SK-N-MC (cell line): Measurements from ENCODE around the gene TRPV6.

Experiments
- DNase-seq: peaks from one replicate; pipeline ENCODE4 v3.0.0-alpha.2; 2011; ENCODE audit warnings: low read depth, low spot score
- H3K27ac ChIP-seq: fragments of 200-600 bp; sonication (generic); 2 replicates; pipeline ENCODE4 v1.5.1; 2016; ENCODE audit warnings: mixed run types
- H3K36me3 ChIP-seq: fragments of 200-600 bp; sonication (generic); 2 replicates; pipeline ENCODE4 v1.6.1; 2017; ENCODE audit warnings: antibody characterized with exemption, low read length, mixed read lengths; ENCODE audit not compliant: insufficient read depth
- H3K4me3 ChIP-seq: fragments of 200-600 bp; sonication (generic); 2 replicates; pipeline ENCODE4 v1.5.1; 2016
- H3K9ac ChIP-seq: fragments of 200-600 bp; sonication (generic); 2 replicates; pipeline ENCODE4 v1.8.0; 2017; ENCODE audit warnings: mixed run types, mixed read lengths; ENCODE audit not compliant: insufficient read length
- H3K9me3 ChIP-seq: fragments of 200-600 bp; sonication (generic); 2 replicates; pipeline ENCODE4 v1.6.1; 2017; ENCODE audit warnings: low read depth, mild to moderate bottlenecking, antibody characterized with exemption, low read length, moderate library complexity, mixed read lengths
- EZH2 ChIP-seq: fragments of 200-600 bp; sonication (generic); IDR thresholded peaks from one replicate; pipeline ENCODE4 v1.6.1; 2017; ENCODE audit warnings: antibody characterized with exemption
- FOXP2 ChIP-seq: optimal IDR thresholded peaks from 2 replicates; pipeline ENCODE3; 2011; ENCODE audit warnings: mild to moderate bottlenecking, moderate library complexity; ENCODE audit not compliant: insufficient read depth; ENCODE audit errors: extremely low read length, control extremely low read depth
- POLR2AphosphoS5 ChIP-seq: IDR thresholded peaks from 2 replicates; pipeline ENCODE4 v1.6.1; 2012; ENCODE audit warnings: mild to moderate bottlenecking, low read depth, low read length, borderline replicate concordance

The TRPV6 gene

DNA sequence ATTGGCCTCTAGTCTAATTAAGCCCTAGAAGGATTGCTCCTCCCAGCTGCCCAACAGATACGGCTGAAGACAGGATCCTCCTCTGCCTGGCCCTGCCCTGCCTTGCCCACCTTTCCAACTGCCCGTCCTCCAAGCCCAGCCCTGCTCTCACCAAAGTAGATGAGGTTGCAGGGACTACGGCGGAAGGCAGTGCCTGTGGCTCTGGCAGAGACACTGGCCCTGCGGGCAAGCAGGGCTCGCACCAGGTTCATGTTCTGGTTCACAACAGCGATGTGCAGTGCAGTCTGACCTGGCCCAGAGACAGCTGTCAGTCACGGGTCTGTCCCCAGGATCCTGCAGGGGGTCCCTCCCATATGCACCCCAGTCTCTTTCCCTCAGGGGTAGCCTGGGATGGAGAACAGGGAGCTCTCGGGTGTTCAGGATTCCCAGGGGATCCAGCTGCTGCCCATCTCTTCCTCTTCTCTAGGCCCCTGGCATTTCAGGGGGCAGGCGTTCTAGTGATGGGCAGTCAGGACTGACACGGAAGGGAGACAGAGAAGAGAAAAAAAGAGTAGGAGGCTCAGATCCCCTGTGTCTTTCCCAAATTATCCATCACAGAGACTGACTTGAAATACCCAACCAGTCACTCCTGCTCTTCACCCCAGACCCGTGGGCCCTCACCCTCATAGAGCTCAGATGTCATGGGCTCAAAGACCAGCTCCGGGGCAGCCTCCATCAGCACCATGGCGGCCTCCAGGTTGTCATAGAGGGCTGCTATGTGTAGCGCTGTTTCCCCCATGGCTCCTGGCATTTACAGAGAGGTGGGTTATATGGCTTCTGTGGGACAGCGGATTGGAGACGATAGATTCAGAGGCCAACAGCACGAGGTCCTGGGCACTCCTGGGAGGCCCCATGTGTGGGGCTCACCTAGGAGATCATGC lies 8.3 kb downstream of the TRPV6 start:
- no peak for TF ChIP-seq EZH2
- no peak for TF ChIP-seq POLR2AphosphoS5
- TF ChIP-seq FOXP2, result no peak
- no peak for DNase-seq
- Histone ChIP-seq H3K27ac (no peak overlapping the region), H3K9ac (no peak overlapping the region), H3K9me3 (no peaks in the 10 kb centered on the region), H3K36me3 (no peaks in the 10 kb centered on the region), H3K4me3 (no peak overlapping the region)

DNA sequence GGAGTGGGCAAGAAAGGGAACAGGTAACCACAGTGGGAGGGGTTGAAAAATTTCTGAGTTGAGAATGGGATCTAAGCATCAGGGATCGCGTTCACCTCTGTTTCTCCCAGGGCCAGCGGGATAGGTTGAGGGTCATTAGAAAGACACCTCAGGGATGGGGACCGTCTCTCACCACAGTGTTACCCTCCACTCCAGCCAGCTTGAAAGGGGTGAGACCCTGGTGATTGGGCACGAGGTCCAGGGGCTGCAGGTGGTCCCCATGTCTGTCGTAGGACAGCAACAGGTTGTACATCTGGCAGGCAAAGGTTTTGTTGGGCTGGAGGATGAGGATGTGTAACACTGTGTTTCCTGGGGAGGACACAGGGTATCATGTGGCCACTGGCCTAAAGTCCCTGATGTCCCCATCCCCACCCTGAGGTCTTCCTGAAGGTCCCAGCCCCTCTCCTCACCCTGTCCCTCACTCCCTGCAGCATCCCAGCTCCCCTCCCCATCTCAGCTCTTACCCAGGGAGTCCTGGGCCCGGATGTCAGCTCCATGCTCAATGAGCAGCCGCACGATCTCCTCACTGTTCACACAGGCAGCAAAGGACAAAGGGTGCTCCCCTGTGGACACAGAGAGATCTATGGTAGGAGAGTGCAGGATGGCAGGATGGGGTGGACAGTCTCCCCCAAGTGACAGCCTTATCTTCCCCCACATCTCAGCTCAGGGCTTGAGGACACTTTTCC lies 9.1 kb downstream of the TRPV6 start:
- DNase-seq, result no peak

DNA sequence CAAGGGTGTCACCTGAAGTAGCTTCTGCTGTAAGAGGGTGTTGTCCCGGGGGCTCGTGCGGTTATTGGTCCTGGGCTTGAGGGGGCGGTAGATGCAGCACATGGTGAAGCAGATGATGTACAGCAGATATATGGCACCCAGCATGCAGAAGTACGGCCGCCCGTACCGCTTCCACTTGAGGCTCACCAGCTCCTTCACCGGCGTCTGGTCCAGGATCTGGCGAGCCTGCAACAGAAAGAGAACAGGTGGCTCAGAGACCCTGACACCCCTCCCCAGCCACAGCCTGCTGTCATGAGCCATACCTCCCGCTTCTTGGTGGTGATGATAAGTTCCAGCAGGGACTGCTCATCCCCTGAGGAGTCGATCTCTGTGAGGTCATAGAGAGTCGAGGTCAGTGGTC lies 10.1 kb downstream of the TRPV6 start:
- H3K36me3 ChIP-seq, result no peaks in the 10 kb centered on the region
- TF ChIP-seq FOXP2, result no peak
- no peak for TF ChIP-seq POLR2AphosphoS5
- TF ChIP-seq EZH2, result no peak
- H3K4me3 ChIP-seq, result no peak overlapping the region
- no peak overlapping the region for H3K9ac ChIP-seq
- H3K9me3 ChIP-seq, result no peaks in the 10 kb centered on the region
- H3K27ac ChIP-seq, result no peak overlapping the region
- no peak for DNase-seq

More for the DNA sequence above, 9.1 kb downstream of the TRPV6 start:
- Histone ChIP-seq H3K9ac (no peak overlapping the region), H3K36me3 (no peaks in the 10 kb centered on the region), H3K27ac (no peak overlapping the region), H3K4me3 (no peak overlapping the region), H3K9me3 (no peaks in the 10 kb centered on the region)
- TF ChIP-seq POLR2AphosphoS5, result no peak
- TF ChIP-seq EZH2, result no peak
- TF ChIP-seq FOXP2, result no peak

DNA sequence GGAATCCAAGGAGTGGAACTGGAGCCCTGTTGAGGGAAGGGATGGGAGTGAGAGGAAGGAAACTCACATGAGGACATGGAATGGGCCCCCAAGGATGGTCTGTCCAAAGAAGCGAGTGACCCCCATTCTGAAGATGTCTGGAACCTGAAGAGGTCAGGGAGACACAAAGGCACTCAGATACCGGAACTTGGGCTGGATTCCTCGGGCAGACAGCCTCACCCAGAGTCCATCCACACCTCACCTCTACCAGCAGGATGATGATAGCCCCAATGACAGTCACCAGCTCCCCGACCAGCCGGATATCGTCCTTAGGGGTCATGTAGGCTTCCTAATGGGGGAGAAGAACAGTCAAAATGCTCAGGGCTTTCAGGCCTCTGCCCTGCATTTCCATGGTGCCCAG lies 10.7 kb downstream of the TRPV6 start:
- TF ChIP-seq FOXP2 (no peak), POLR2AphosphoS5 (no peak), EZH2 (no peak)
- Histone ChIP-seq H3K4me3 (no peak overlapping the region), H3K27ac (no peak overlapping the region)

DNA sequence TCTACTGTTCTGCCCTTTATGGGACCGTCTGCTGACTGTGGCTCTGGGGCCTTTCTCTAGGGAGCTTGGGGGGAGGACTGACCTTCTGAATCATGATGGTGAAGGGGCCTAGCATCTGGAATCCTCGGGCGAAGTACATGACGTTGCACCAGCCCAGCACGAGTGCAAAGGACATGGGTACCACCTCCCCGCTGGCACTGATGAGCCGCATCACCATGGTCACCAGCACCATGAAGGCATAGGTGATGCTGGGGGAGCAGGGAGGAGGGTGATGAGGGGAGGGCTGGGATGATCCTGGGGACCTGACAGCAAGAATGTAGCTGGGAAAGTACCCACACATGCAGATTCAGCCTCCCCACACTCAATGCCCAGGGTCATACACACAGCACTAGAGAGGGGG lies 11.1 kb downstream of the TRPV6 start:
- Histone ChIP-seq H3K9ac (no peak overlapping the region), H3K9me3 (no peaks in the 10 kb centered on the region), H3K27ac (no peak overlapping the region), H3K4me3 (no peak overlapping the region), H3K36me3 (no peaks in the 10 kb centered on the region)
- TF ChIP-seq FOXP2 (no peak), POLR2AphosphoS5 (no peak), EZH2 (no peak)
- no peak for DNase-seq

More for the DNA sequence above, 10.7 kb downstream of the TRPV6 start:
- Histone ChIP-seq H3K9me3 (no peaks in the 10 kb centered on the region), H3K36me3 (no peaks in the 10 kb centered on the region), H3K9ac (no peak overlapping the region)
- DNase-seq, result no peak

DNA sequence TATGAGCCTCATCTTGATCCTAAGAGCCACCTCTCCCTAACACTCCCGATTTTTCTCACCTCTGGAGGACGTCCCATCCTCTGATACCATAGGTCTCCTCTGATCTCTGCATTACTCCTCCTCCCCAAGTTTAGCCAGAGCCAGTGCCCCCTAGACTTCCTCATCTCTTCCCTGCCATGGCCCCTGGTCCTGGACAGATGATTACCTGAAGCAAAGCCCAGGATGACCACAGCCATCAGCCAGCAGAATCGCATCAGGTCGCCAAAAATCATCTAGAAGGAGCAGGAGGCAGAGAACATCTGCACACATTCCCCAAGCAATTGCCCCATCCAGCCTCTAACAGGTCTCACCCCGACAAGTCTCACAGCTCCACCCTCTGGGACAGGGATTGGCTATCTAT lies 11.7 kb downstream of the TRPV6 start:
- DNase-seq, result no peak
- no peaks in the 10 kb centered on the region for H3K9me3 ChIP-seq
- TF ChIP-seq EZH2 (no peak), POLR2AphosphoS5 (no peak), FOXP2 (no peak)

DNA sequence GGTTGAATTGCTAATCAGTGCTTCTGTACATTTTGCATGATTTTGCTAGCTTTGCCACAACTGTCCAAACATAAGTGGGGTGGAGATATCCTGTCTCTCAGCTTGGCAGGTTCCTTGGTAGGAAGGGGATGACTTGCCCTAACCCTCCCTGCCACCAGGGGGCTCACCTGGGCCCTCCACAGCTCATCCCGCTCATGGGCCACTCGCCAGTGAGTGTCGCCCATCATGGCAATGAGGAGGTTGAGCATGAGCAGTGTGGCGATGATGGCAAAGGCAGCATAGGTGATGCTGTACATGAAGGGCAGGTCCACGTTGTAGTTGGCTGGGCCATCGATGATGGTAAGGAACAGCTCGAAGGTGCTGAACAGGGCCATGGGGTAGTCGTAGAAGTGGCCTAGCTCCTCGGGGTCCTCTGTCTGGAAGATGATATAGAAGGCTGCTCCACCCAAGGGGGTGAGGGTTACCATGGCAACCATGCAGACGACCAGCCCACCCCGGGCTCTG lies 12.2 kb downstream of the TRPV6 start:
- Histone ChIP-seq H3K36me3 (no peaks in the 10 kb centered on the region), H3K27ac (no peak overlapping the region), H3K4me3 (no peak overlapping the region), H3K9me3 (no peaks in the 10 kb centered on the region), H3K9ac (no peak overlapping the region)
- DNase-seq, result no peak
- TF ChIP-seq EZH2, result no peak
- TF ChIP-seq POLR2AphosphoS5, result no peak
- TF ChIP-seq FOXP2, result no peak

More for the DNA sequence above, 11.7 kb downstream of the TRPV6 start:
- H3K9ac ChIP-seq, result no peak overlapping the region
- H3K4me3 ChIP-seq, result no peak overlapping the region
- no peaks in the 10 kb centered on the region for H3K36me3 ChIP-seq
- no peak overlapping the region for H3K27ac ChIP-seq

DNA sequence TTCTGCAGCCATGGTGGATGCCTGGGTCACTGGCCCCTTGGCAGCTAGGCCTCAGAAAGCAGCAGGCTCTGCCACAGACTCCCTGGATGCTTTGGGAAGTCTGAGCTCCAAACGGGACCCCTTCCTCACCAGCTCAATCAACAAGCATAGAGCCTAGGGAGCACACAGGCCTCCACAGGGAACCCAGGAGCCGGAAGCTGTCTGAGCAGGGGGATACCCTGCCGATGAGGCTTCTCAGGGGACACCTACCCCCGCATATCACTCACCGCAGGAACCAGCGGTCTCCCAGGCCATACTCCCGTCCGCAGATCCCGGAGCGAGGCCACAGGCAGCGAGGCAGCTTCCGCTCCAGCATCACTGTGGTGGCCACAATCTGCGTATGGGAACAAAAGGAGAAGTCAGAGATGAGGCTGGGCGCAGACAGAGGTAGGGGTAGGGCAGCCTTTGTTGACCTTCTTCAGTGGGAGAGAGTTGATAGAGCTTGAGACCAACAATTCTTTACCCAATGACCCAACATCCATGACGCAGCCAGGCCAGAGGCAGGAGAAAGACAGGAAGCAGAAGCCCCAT lies 13.4 kb downstream of the TRPV6 start:
- DNase-seq, result no peak
- no peaks in the 10 kb centered on the region for H3K9me3 ChIP-seq
- H3K36me3 ChIP-seq, result no peaks in the 10 kb centered on the region
- no peak overlapping the region for H3K4me3 ChIP-seq
- no peak overlapping the region for H3K27ac ChIP-seq
- TF ChIP-seq POLR2AphosphoS5, result no peak
- no peak for TF ChIP-seq FOXP2
- no peak for TF ChIP-seq EZH2
- no peak overlapping the region for H3K9ac ChIP-seq
